Hepatocyte (in vitro differentiated cells): ENCODE data around the gene EXD1.

Experiments
- CTCF ChIP-seq: fragments of 200-600 bp; sonication (generic); IDR thresholded peaks from 2 replicates; pipeline ENCODE4 v1.5.1; 2016; ENCODE audit warnings: antibody characterized with exemption, mild to moderate bottlenecking; ENCODE audit not compliant: poor library complexity
- EZH2 ChIP-seq: fragments of 200-600 bp; sonication (generic); IDR thresholded peaks from 2 replicates; pipeline ENCODE4 v1.6.1; 2016; ENCODE audit warnings: antibody characterized with exemption, mild to moderate bottlenecking, borderline replicate concordance

- no peak for TF ChIP-seq EZH2
- no peak for TF ChIP-seq CTCF
Observed at GRCh38 chr15:41276831-41277230, 46.3 kb upstream of the EXD1 start.
